GM19238 (cell line): ENCODE measurements around the gene CTTN.
"Not testable (repeated sequence)": the region's sequence is repeated elsewhere in the genome, so short reads cannot be mapped to it uniquely, and the experiment has no call there.

Source experiments
- DNase-seq: peaks from one replicate; pipeline ENCODE4 v3.0.0; 2011; ENCODE audit warnings: low spot score; ENCODE audit not compliant: insufficient read length

The CTTN gene

GRCh38 chr11:70381350-70381749 is 17.0 kb upstream of the CTTN start:
- DNase-seq, result no peak

- DNase-seq, result no peak
Observed at GRCh38 chr11:70381872-70382861, 16.2 kb upstream of the CTTN start.

GRCh38 chr11:70383664-70384565 is 14.4 kb upstream of the CTTN start:
- DNase-seq, result no peak

- no peak for DNase-seq
Observed at GRCh38 chr11:70384566-70385152, 13.7 kb upstream of the CTTN start.

GRCh38 chr11:70387564-70387963 is 10.8 kb upstream of the CTTN start:
- no peak for DNase-seq

GRCh38 chr11:70389201-70389600 is 9.1 kb upstream of the CTTN start:
- no peak for DNase-seq

GRCh38 chr11:70390882-70391281 is 7.4 kb upstream of the CTTN start:
- DNase-seq, result not testable (repeated sequence)

GRCh38 chr11:70394211-70394950 is 3.9 kb upstream of the CTTN start:
- DNase-seq, result no peak

GRCh38 chr11:70397336-70397982 is 870 bp upstream of the CTTN start:
- DNase-seq, result no peak

GRCh38 chr11:70398834-70399680 is 728 bp downstream of the CTTN start:
- peak; percentile 27 for DNase-seq

- no peak for DNase-seq
Observed at GRCh38 chr11:70399681-70400112, 1.4 kb downstream of the CTTN start.

- DNase-seq, result no peak
Observed at GRCh38 chr11:70400643-70401042, 2.3 kb downstream of the CTTN start.

GRCh38 chr11:70402016-70402415 is 3.7 kb downstream of the CTTN start:
- DNase-seq, result no peak

- no peak for DNase-seq
Observed at GRCh38 chr11:70402685-70403084, 4.4 kb downstream of the CTTN start.

- no peak for DNase-seq
Observed at GRCh38 chr11:70404244-70404643, 5.9 kb downstream of the CTTN start.

GRCh38 chr11:70405679-70406395 is 7.5 kb downstream of the CTTN start:
- DNase-seq, result no peak

- no peak for DNase-seq
Observed at GRCh38 chr11:70407121-70407520, 8.8 kb downstream of the CTTN start.

- no peak for DNase-seq
Observed at GRCh38 chr11:70407814-70408213, 9.5 kb downstream of the CTTN start.

- not testable (repeated sequence) for DNase-seq
Observed at GRCh38 chr11:70408326-70408725, 10.0 kb downstream of the CTTN start.
